ENCODE measurements around the gene INTS6.

DNA sequence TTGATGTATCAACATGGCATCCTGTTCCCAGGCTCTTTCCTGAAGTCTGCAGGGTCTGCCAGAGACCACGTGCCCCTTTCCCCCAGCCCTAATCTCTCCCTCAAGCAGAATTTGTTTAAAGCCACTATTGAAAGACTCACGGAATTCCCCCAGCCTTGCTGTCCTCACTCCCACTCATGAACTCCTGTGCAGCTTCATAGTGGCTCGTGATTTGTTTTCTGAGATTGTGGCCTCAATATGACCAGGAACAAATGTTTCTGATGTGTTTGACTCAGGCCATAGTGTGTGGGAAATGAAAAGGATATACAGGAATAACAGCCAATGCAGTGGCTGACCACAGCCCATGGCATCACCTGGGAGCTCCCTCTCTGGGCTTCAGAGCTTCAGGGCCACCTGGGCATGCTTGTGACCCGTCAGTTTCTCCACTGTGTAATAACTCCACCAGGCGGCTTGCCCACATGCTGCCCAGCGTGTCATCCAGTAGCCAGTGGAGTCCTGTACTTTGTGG lies 121.4 kb downstream of the INTS6 start:
- no peak for TF ChIP-seq POLR2A (IDR thresholded peaks at IDR 0.05)
- TF ChIP-seq, protein P1, sequence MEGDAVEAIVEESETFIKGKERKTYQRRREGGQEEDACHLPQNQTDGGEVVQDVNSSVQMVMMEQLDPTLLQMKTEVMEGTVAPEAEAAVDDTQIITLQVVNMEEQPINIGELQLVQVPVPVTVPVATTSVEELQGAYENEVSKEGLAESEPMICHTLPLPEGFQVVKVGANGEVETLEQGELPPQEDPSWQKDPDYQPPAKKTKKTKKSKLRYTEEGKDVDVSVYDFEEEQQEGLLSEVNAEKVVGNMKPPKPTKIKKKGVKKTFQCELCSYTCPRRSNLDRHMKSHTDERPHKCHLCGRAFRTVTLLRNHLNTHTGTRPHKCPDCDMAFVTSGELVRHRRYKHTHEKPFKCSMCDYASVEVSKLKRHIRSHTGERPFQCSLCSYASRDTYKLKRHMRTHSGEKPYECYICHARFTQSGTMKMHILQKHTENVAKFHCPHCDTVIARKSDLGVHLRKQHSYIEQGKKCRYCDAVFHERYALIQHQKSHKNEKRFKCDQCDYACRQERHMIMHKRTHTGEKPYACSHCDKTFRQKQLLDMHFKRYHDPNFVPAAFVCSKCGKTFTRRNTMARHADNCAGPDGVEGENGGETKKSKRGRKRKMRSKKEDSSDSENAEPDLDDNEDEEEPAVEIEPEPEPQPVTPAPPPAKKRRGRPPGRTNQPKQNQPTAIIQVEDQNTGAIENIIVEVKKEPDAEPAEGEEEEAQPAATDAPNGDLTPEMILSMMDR (IDR thresholded peaks at IDR 0.05) = no peak
